Smooth muscle cell (in vitro differentiated cells): ENCODE measurements around the gene NTSR2. TPM values are rescaled to one million over a fixed set of nuclear protein-coding genes. Genes with fewer than 3 reads are reported as not detected.
A peak's percentile ranks its signal among the peaks of the same experiment; 100 is the strongest.

Source experiments
- DNase-seq: peaks from one replicate; lab custom pipeline; 2025; ENCODE audit not compliant: unreplicated experiment; lab: John Stamatoyannopoulos, UW
- H2AFZ ChIP-seq: fragments of 200-600 bp; sonication (generic); 2 replicates; pipeline ENCODE4 v1.6.0; 2016; ENCODE audit warnings: antibody characterized with exemption, low read depth, mild to moderate bottlenecking
- H3F3A ChIP-seq: fragments of 200-600 bp; sonication (generic); 2 replicates; pipeline ENCODE4 v1.6.0; 2017; ENCODE audit warnings: antibody characterized with exemption, low read depth
- H3K27ac ChIP-seq: fragments of 200-600 bp; sonication (generic); 2 replicates; pipeline ENCODE4 v1.5.1; 2016; ENCODE audit warnings: low read depth, mild to moderate bottlenecking
- H3K27me3 ChIP-seq: fragments of 200-600 bp; sonication (generic); 2 replicates; pipeline ENCODE4 v1.6.1; 2016; ENCODE audit warnings: low read depth, mild to moderate bottlenecking
- H3K36me3 ChIP-seq: fragments of 200-600 bp; sonication (generic); 2 replicates; pipeline ENCODE4 v1.5.1; 2016; ENCODE audit warnings: low read depth
- H3K4me1 ChIP-seq: fragments of 200-600 bp; sonication (generic); 2 replicates; pipeline ENCODE4 v1.5.1; 2016; ENCODE audit warnings: low read depth
- H3K4me2 ChIP-seq: fragments of 200-600 bp; sonication (generic); 2 replicates; pipeline ENCODE4 v1.6.0; 2016; ENCODE audit warnings: mild to moderate bottlenecking
- H3K4me3 ChIP-seq: fragments of 200-600 bp; sonication (generic); 2 replicates; pipeline ENCODE4 v1.5.1; 2016; ENCODE audit warnings: mild to moderate bottlenecking
- H3K79me2 ChIP-seq: fragments of 200-600 bp; sonication (generic); 2 replicates; pipeline ENCODE4 v1.6.0; 2016; ENCODE audit warnings: low read depth, mild to moderate bottlenecking
- H3K9ac ChIP-seq: fragments of 200-600 bp; sonication (generic); 2 replicates; pipeline ENCODE4 v1.6.0; 2016; ENCODE audit warnings: low read depth
- H3K9me3 ChIP-seq: fragments of 200-600 bp; sonication (generic); replicated peaks from 2 replicates; pipeline ENCODE4 v1.5.1; 2016; ENCODE audit warnings: low read depth
- H4K20me1 ChIP-seq: fragments of 200-600 bp; sonication (generic); 2 replicates; pipeline ENCODE4 v1.6.0; 2016; ENCODE audit warnings: low read depth
- WGBS: methylation state at CpG from one replicate; pipeline ENCODE4 v1.1.7; 2016; ENCODE audit warnings: low lambda C conversion rate; 5-methylcytosine and 5-hydroxymethylcytosine counted together
- polyA plus RNA-seq: library from polyadenylated mRNA; unstranded; fragments of >200 nt; fragmentation: Nextera tagmentation; extraction: Ambion mirVana; gene quantifications from 2 replicates; pipeline ENCODE4 v1.2.1, GENCODE V29; 2016
- total RNA-seq: library from RNA; depleted of rRNA; stranded (reverse); fragments of >200 nt; gene quantifications from 2 replicates; pipeline ENCODE4 v1.2.3, GENCODE V29; 2014
- TF ChIP-seq, protein P1 (sequence below): fragments of 200-600 bp; sonication (generic); IDR thresholded peaks from 2 replicates; pipeline ENCODE4 v1.5.1; 2017; ENCODE audit warnings: borderline replicate concordance, mild to moderate bottlenecking, antibody characterized with exemption; ENCODE audit not compliant: insufficient read depth, poor library complexity, severe bottlenecking

NTSR2 gene
- total and polyA plus RNA-seq, 2 experiments from 2014 or later: not detected

DNA sequence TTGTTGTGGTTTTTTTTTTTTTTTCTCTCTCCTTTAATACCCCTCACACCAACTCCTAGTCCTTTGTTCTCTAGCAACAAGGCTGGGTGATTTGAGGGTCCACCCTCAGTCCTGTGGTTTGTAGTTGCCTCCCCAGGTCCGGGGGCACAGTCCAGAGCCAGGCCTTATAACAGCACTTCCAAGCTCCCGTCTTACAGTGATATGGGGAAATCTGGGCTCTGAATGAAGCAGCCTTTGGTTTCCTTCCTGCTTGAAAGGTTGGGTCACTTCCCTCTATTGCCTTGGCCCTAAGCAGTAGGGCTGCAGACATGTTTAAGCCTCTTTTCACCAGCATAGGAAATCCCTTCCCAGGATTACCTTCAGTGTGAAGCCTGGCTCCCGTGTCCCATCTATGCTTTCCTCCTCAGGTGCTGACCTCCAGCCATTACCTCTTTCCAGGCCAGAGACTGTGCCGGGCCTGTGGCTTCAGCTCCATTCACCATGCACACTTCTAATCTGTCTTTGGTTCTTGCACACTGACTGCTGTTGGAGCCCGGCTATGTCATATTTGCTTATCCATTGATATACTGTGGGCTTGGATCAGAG, 21.2 kb upstream of the NTSR2 start:
- TF ChIP-seq, protein P1, sequence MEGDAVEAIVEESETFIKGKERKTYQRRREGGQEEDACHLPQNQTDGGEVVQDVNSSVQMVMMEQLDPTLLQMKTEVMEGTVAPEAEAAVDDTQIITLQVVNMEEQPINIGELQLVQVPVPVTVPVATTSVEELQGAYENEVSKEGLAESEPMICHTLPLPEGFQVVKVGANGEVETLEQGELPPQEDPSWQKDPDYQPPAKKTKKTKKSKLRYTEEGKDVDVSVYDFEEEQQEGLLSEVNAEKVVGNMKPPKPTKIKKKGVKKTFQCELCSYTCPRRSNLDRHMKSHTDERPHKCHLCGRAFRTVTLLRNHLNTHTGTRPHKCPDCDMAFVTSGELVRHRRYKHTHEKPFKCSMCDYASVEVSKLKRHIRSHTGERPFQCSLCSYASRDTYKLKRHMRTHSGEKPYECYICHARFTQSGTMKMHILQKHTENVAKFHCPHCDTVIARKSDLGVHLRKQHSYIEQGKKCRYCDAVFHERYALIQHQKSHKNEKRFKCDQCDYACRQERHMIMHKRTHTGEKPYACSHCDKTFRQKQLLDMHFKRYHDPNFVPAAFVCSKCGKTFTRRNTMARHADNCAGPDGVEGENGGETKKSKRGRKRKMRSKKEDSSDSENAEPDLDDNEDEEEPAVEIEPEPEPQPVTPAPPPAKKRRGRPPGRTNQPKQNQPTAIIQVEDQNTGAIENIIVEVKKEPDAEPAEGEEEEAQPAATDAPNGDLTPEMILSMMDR: no peak
- H3K27ac ChIP-seq: no peak overlapping the region
- no peaks in the 10 kb centered on the region for H3F3A ChIP-seq
- no peak overlapping the region for H2AFZ ChIP-seq
- no peaks in the 10 kb centered on the region for H3K36me3 ChIP-seq
- H4K20me1 ChIP-seq: no peaks in the 10 kb centered on the region
- H3K4me3 ChIP-seq: no peak overlapping the region
- no peak for DNase-seq
- H3K27me3 ChIP-seq: no peaks in the 10 kb centered on the region
- H3K9me3 ChIP-seq: no peaks in the 10 kb centered on the region
- no peaks in the 10 kb centered on the region for H3K79me2 ChIP-seq
- H3K9ac ChIP-seq: no peak overlapping the region
- H3K4me1 ChIP-seq: peaks cover 3% of the 10 kb centered on the region
- H3K4me2 ChIP-seq: no peak overlapping the region
- 94% methylated on average over 5 of the region's 5 CpGs for WGBS

DNA sequence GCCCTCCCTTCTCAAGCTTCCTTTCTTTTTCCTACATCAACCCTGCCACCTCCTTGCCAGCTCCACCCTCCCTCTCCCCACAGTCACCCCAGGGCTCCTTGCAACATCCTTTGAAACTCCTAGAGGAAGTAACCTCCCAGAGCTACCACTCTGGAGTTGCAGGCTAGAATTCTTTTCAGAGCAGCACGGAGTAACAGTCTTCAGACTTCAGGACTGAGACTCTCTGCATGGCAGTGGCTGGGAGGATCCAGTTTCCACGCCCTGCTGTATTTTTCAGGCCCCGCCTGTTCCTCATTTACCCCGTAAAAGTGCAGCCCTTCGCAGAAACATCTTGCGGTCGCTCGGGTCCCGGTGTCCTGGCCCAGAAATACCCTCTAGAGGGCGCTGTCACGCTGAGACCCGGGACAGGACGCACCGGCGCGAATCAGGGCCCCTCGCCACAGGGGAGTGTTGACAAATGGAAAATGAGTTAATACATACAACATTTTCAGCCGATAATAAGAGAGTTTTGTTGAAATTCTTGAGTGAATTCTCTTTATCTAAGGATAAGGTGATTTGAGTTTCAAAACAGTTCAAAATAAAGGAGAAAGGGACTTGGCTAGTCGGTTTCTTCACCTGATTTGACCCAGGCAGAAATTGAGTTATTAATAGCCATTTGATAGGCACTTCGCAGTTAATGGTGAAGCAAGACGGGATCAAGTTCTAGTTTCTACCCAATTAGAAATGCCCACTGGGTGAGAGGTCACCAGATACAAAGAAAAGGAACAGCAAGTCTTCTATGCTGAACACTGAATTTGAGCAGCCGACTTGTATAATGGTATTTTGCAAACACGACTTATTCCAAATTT, 18.5 kb upstream of the NTSR2 start:
- Histone ChIP-seq H3K9ac (no peak overlapping the region), H3K79me2 (no peaks in the 10 kb centered on the region), H3K9me3 (no peaks in the 10 kb centered on the region), H3F3A (no peaks in the 10 kb centered on the region), H3K27ac (no peak overlapping the region), H3K36me3 (no peaks in the 10 kb centered on the region), H4K20me1 (no peaks in the 10 kb centered on the region), H2AFZ (peak overlapping the region; percentile 26), H3K27me3 (peaks cover 17% of the 10 kb centered on the region), H3K4me3 (peak overlapping the region; percentile 29), H3K4me2 (peak overlapping the region; percentile 77), H3K4me1 (peaks cover 3% of the 10 kb centered on the region)
- peak; percentile 46 for DNase-seq
- 17% methylated on average over 23 of the region's 23 CpGs for WGBS
- TF ChIP-seq, protein P1: peak; percentile 94

DNA sequence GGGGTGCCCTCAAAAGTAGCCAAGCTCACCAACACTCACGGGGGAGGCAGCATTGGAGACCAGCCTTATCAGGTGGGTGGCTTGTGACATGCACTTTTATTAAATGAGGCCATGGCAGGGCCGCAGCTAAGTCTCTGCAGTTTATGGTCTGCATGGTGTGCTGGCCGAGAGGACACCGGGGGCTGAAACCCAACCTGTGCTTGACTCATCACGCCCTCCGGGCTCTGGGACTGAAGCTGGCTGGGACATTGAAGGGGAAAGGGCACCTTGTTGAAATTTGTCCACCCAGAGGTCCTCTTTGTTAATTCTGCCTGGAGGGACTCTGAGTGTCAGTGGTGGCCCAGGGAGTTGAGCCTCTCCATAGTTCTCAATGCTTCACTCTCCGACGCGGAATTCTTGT, 17.7 kb upstream of the NTSR2 start:
- TF ChIP-seq, protein P1: no peak
- Histone ChIP-seq H3K27me3 (peaks cover 17% of the 10 kb centered on the region), H3K27ac (no peak overlapping the region), H3K9ac (no peak overlapping the region), H3F3A (no peaks in the 10 kb centered on the region), H4K20me1 (no peaks in the 10 kb centered on the region), H3K79me2 (no peaks in the 10 kb centered on the region), H3K4me2 (peak overlapping the region; percentile 77), H3K36me3 (no peaks in the 10 kb centered on the region), H2AFZ (no peak overlapping the region), H3K4me3 (no peak overlapping the region), H3K4me1 (peaks cover 3% of the 10 kb centered on the region), H3K9me3 (no peaks in the 10 kb centered on the region)
- DNase-seq: no peak
- WGBS: 73% methylated on average over 9 of the region's 9 CpGs
